WTC11 (cell line): ENCODE results near the gene MZF1. TPM values are rescaled to one million over a fixed set of nuclear protein-coding genes. Genes with fewer than 3 reads are reported as not detected.

Source experiments
- ATAC-seq: fragments of 200-7000 bp; cut with Tn5 transposase; 2 replicates; pipeline ENCODE4 v1.10.0; 2021; ENCODE audit warnings: mild to moderate bottlenecking, moderate library complexity
- CTCF ChIA-PET: fragments of 300-600 bp; sonication (Branson Sonifier 250); formaldehyde crosslinking; loops from one replicate; lab custom pipeline; 2021; ENCODE audit warnings: antibody characterized with exemption; lab: Charles Lee
- POLR2A ChIA-PET: fragments of 350-600 bp; sonication (Branson Sonifier 250); formaldehyde crosslinking; loops from one replicate; lab custom pipeline; 2021; ENCODE audit warnings: antibody characterized with exemption; lab: Charles Lee
- DNase-seq: peaks from one replicate; pipeline ENCODE4 v3.0.0; 2021; ENCODE audit warnings: low spot score
- H3K27ac Mint-ChIP-seq: 2 replicates; pipeline ENCODE4 v1.8.0; 2021; ENCODE audit warnings: mixed read lengths
- H3K27me3 Mint-ChIP-seq: 2 replicates; pipeline ENCODE4 v1.8.0; 2021; ENCODE audit warnings: low read depth, mild to moderate bottlenecking, moderate library complexity, mixed read lengths
- H3K36me3 Mint-ChIP-seq: 2 replicates; pipeline ENCODE4 v1.8.0; 2021; ENCODE audit warnings: mixed read lengths
- H3K4me1 Mint-ChIP-seq: 2 replicates; pipeline ENCODE4 v1.8.0; 2022; ENCODE audit warnings: mixed read lengths
- H3K4me3 Mint-ChIP-seq: 2 replicates; pipeline ENCODE4 v1.8.0; 2021; ENCODE audit warnings: mild to moderate bottlenecking, moderate library complexity, mixed read lengths
- H3K9me3 Mint-ChIP-seq: 2 replicates; pipeline ENCODE4 v1.8.0; 2021; ENCODE audit warnings: mixed read lengths
- E2F1 ChIP-seq: sonication (generic); formaldehyde crosslinking; IDR thresholded peaks from 2 replicates; pipeline ENCODE4 v1.8.0; 2022; ENCODE audit warnings: mild to moderate bottlenecking, missing genetic modification reagents
- E2F5 ChIP-seq: sonication (generic); formaldehyde crosslinking; IDR thresholded peaks from 2 replicates; pipeline ENCODE4 v1.8.1; 2022; ENCODE audit warnings: mild to moderate bottlenecking, moderate library complexity, missing genetic modification reagents
- GRHL2 ChIP-seq: fragments of 250-450 bp; sonication (Bioruptor Pico); IDR thresholded peaks from 2 replicates; pipeline ENCODE4 v1.8.0; 2022; ENCODE audit warnings: mild to moderate bottlenecking, moderate library complexity; ENCODE audit not compliant: insufficient replicate concordance, severe bottlenecking
- PREB ChIP-seq: sonication (generic); formaldehyde crosslinking; IDR thresholded peaks from 2 replicates; pipeline ENCODE4 v1.8.1; 2022; ENCODE audit warnings: mild to moderate bottlenecking, missing genetic modification reagents, moderate library complexity, borderline replicate concordance
- TP53 ChIP-seq: sonication (generic); formaldehyde crosslinking; IDR thresholded peaks from 2 replicates; pipeline ENCODE4 v1.8.1; 2023; ENCODE audit warnings: mild to moderate bottlenecking, missing genetic modification reagents
- ZNF121 ChIP-seq: sonication (generic); formaldehyde crosslinking; IDR thresholded peaks from 2 replicates; pipeline ENCODE4 v1.8.0; 2023; ENCODE audit warnings: missing genetic modification reagents
- ZNF281 ChIP-seq: sonication (generic); formaldehyde crosslinking; IDR thresholded peaks from 2 replicates; pipeline ENCODE4 v1.8.0; 2023; ENCODE audit warnings: mild to moderate bottlenecking, missing genetic modification reagents
- ZNF317 ChIP-seq: sonication (generic); formaldehyde crosslinking; IDR thresholded peaks from 2 replicates; pipeline ENCODE4 v1.8.1; 2023; ENCODE audit warnings: low read depth, mild to moderate bottlenecking, moderate library complexity, missing genetic modification reagents, borderline replicate concordance
- total RNA-seq: library from RNA; stranded (reverse); gene quantifications from 3 replicates; pipeline ENCODE4 v1.2.3, GENCODE V29; 2021
- TF ChIP-seq, protein P1 (sequence below): sonication (generic); formaldehyde crosslinking; IDR thresholded peaks from 2 replicates; pipeline ENCODE4 v1.8.1; 2023; ENCODE audit warnings: mild to moderate bottlenecking, missing genetic modification reagents, moderate library complexity
- TF ChIP-seq, protein P2 (sequence below): sonication (generic); formaldehyde crosslinking; conservative IDR thresholded peaks from 2 replicates; pipeline ENCODE4 v1.8.1; 2023; ENCODE audit warnings: mild to moderate bottlenecking, low read depth, missing genetic modification reagents, moderate library complexity
- TF ChIP-seq, protein P3 (sequence below): fragments of 250-450 bp; sonication (Bioruptor Pico); IDR thresholded peaks from 2 replicates; pipeline ENCODE4 v1.9.0; 2021; ENCODE audit warnings: moderate library complexity, mild to moderate bottlenecking, inconsistent platforms, borderline replicate concordance
- TF ChIP-seq, protein P4 (sequence below): sonication (generic); formaldehyde crosslinking; IDR thresholded peaks from 2 replicates; pipeline ENCODE4 v1.8.0; 2023; ENCODE audit warnings: missing genetic modification reagents, mild to moderate bottlenecking, borderline replicate concordance

Gene MZF1
- total RNA-seq, 1 experiment from 2014 or later = 22.2 TPM

GRCh38 chr19:58549664-58550361 is 23.3 kb downstream of the MZF1 start (continued):
- no peak for TF ChIP-seq E2F5
- TF ChIP-seq, protein P1, sequence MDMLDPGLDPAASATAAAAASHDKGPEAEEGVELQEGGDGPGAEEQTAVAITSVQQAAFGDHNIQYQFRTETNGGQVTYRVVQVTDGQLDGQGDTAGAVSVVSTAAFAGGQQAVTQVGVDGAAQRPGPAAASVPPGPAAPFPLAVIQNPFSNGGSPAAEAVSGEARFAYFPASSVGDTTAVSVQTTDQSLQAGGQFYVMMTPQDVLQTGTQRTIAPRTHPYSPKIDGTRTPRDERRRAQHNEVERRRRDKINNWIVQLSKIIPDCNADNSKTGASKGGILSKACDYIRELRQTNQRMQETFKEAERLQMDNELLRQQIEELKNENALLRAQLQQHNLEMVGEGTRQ (CRISPR knock-in tag) = no peak
- TF ChIP-seq ZNF317 (CRISPR knock-in tag) = no peak
- no peak for TF ChIP-seq ZNF281 (CRISPR knock-in tag)
- TF ChIP-seq, protein P2, sequence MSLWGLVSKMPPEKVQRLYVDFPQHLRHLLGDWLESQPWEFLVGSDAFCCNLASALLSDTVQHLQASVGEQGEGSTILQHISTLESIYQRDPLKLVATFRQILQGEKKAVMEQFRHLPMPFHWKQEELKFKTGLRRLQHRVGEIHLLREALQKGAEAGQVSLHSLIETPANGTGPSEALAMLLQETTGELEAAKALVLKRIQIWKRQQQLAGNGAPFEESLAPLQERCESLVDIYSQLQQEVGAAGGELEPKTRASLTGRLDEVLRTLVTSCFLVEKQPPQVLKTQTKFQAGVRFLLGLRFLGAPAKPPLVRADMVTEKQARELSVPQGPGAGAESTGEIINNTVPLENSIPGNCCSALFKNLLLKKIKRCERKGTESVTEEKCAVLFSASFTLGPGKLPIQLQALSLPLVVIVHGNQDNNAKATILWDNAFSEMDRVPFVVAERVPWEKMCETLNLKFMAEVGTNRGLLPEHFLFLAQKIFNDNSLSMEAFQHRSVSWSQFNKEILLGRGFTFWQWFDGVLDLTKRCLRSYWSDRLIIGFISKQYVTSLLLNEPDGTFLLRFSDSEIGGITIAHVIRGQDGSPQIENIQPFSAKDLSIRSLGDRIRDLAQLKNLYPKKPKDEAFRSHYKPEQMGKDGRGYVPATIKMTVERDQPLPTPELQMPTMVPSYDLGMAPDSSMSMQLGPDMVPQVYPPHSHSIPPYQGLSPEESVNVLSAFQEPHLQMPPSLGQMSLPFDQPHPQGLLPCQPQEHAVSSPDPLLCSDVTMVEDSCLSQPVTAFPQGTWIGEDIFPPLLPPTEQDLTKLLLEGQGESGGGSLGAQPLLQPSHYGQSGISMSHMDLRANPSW = no peak
- no peak for TF ChIP-seq ZNF121 (CRISPR knock-in tag)

DNA sequence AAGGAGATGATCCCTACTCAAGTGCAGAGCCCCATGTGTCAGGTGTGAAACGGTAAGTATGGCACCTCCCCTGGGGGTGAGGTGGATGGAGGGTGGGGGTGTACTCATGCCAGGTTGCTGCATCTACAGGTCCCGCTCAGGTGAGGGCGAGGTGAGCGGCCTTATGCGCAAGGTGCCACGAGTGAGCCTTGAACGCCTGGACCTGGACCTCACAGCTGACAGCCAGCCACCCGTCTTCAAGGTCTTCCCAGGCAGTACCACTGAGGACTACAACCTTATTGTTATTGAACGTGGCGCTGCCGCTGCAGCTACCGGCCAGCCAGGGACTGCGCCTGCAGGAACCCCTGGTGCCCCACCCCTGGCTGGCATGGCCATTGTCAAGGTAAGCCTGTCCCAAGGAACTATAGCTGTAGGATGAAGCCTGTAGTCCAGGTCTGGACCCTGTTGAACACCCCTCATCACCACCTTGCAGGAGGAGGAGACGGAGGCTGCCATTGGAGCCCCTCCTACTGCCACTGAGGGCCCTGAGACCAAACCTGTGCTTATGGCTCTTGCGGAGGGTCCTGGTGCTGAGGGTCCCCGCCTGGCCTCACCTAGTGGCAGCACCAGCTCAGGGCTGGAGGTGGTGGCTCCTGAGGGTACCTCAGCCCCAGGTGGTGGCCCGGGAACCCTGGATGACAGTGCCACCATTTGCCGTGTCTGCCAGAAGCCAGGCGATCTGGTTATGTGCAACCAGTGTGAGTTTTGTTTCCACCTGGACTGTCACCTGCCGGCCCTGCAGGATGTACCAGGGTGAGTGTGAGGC is 24.1 kb downstream of the MZF1 start:
- Mint-ChIP-seq H3K4me3 (no peak overlapping the region), H3K4me1 (peaks cover 20% of the 10 kb centered on the region), H3K36me3 (peaks cover 78% of the 10 kb centered on the region), H3K9me3 (no peaks in the 10 kb centered on the region), H3K27ac (no peak overlapping the region), H3K27me3 (peaks cover 2% of the 10 kb centered on the region; the same call in 1 of the 2 replicates)
- POLR2A ChIA-PET = interaction anchor here (0.9 to 2.2 kb wide), 2 partner anchors 29 kb away, joined by 4 to 7 read pairs; partner anchors contain the start of gene ZBTB45
- DNase-seq (no peak), ATAC-seq (no peak)
- CTCF ChIA-PET = no interaction called here
- TF ChIP-seq E2F1 (CRISPR knock-in tag) = no peak
- TF ChIP-seq PREB (CRISPR knock-in tag) = no peak
- TF ChIP-seq, protein P3, sequence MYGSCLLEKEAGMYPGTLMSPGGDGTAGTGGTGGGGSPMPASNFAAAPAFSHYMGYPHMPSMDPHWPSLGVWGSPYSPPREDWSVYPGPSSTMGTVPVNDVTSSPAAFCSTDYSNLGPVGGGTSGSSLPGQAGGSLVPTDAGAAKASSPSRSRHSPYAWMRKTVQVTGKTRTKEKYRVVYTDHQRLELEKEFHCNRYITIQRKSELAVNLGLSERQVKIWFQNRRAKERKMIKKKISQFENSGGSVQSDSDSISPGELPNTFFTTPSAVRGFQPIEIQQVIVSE = no peak
- TF ChIP-seq TP53 = no peak
- TF ChIP-seq, protein P4, sequence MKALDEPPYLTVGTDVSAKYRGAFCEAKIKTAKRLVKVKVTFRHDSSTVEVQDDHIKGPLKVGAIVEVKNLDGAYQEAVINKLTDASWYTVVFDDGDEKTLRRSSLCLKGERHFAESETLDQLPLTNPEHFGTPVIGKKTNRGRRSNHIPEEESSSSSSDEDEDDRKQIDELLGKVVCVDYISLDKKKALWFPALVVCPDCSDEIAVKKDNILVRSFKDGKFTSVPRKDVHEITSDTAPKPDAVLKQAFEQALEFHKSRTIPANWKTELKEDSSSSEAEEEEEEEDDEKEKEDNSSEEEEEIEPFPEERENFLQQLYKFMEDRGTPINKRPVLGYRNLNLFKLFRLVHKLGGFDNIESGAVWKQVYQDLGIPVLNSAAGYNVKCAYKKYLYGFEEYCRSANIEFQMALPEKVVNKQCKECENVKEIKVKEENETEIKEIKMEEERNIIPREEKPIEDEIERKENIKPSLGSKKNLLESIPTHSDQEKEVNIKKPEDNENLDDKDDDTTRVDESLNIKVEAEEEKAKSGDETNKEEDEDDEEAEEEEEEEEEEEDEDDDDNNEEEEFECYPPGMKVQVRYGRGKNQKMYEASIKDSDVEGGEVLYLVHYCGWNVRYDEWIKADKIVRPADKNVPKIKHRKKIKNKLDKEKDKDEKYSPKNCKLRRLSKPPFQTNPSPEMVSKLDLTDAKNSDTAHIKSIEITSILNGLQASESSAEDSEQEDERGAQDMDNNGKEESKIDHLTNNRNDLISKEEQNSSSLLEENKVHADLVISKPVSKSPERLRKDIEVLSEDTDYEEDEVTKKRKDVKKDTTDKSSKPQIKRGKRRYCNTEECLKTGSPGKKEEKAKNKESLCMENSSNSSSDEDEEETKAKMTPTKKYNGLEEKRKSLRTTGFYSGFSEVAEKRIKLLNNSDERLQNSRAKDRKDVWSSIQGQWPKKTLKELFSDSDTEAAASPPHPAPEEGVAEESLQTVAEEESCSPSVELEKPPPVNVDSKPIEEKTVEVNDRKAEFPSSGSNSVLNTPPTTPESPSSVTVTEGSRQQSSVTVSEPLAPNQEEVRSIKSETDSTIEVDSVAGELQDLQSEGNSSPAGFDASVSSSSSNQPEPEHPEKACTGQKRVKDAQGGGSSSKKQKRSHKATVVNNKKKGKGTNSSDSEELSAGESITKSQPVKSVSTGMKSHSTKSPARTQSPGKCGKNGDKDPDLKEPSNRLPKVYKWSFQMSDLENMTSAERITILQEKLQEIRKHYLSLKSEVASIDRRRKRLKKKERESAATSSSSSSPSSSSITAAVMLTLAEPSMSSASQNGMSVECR = no peak
- no peak for TF ChIP-seq GRHL2 (CRISPR knock-in tag)
